Measurements from ENCODE around the gene THSD4.

The THSD4 gene

DNA sequence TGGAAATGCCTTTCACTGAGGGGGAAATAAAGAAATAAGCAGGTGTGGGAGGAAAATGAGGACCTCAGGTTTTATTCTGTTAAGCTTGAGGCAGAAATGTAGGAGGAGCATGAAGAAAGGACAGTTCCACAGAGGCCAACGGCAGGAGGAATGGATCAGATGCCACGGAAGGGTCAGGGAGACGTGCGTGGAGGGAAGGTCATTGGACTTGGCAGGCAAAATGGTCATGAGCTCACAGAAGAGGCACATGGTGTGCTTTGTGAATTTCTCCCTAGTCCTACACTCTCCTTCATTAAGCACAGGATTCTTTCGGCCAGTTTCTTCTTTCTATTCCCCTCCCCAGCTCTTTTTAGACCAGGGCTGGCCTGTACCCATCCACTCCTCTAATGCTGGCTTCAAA lies 32.5 kb upstream of the THSD4 start:
- no peak overlapping the region for H2AFZ ChIP-seq (ENCODE audit: low read length)
- no peak overlapping the region for H3K4me3 ChIP-seq (ENCODE audit: low read length, poor library complexity, severe bottlenecking)
- H3K4me2 ChIP-seq (ENCODE audit: low read depth, low read length, poor library complexity, severe bottlenecking), result no peak overlapping the region
- no peaks in the 10 kb centered on the region for H3K9me2 ChIP-seq (replicated peaks; ENCODE audit: low read depth, low read length)
- H3K27me3 ChIP-seq (ENCODE audit: insufficient read depth, low read length, poor library complexity, severe bottlenecking), result no peaks in the 10 kb centered on the region
- H3K4me1 ChIP-seq (ENCODE audit: insufficient read depth, low read length, poor library complexity, severe bottlenecking), result peaks cover 42% of the 10 kb centered on the region
- H3K9ac ChIP-seq (ENCODE audit: low read depth, low read length, poor library complexity, severe bottlenecking), result no peak overlapping the region
- H3F3A ChIP-seq (ENCODE audit: low read depth), result no peaks in the 10 kb centered on the region; the same call in 1 of the 2 replicates
- H3K9me3 ChIP-seq (ENCODE audit: insufficient read depth, low read depth, low read length), result no peaks in the 10 kb centered on the region
- no peaks in the 10 kb centered on the region for H3K36me3 ChIP-seq (ENCODE audit: insufficient read depth, low read length)
- H3K79me2 ChIP-seq (ENCODE audit: insufficient read depth, low read length), result no peaks in the 10 kb centered on the region
- H4K20me1 ChIP-seq (ENCODE audit: insufficient read depth, low read length, poor library complexity, severe bottlenecking), result no peaks in the 10 kb centered on the region
- TF ChIP-seq, protein P1, sequence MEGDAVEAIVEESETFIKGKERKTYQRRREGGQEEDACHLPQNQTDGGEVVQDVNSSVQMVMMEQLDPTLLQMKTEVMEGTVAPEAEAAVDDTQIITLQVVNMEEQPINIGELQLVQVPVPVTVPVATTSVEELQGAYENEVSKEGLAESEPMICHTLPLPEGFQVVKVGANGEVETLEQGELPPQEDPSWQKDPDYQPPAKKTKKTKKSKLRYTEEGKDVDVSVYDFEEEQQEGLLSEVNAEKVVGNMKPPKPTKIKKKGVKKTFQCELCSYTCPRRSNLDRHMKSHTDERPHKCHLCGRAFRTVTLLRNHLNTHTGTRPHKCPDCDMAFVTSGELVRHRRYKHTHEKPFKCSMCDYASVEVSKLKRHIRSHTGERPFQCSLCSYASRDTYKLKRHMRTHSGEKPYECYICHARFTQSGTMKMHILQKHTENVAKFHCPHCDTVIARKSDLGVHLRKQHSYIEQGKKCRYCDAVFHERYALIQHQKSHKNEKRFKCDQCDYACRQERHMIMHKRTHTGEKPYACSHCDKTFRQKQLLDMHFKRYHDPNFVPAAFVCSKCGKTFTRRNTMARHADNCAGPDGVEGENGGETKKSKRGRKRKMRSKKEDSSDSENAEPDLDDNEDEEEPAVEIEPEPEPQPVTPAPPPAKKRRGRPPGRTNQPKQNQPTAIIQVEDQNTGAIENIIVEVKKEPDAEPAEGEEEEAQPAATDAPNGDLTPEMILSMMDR (conservative IDR thresholded peaks at IDR 0.05; ENCODE audit: low read length), result no peak
- TF ChIP-seq EZH2phosphoT487 (IDR thresholded peaks at IDR 0.05; ENCODE audit: borderline replicate concordance), result no peak

DNA sequence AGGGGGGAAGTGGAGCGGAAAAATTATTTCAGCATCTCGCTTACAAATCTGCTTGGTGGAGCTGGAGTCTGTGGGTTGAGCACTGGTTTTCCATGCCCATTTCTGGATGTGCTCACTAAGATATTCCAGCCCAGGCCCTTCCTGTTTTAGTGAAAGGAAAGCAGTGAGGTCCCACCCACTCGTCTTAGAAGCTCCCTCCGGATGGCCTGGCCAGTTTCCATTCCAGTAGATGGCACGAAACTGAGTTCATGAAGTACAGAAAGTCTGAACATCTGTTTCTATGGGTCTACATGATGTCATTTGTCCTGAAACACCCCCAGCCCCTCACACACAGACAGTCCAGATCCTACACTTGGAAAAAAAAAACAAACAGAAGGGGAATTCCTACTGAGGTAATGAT lies 31.9 kb upstream of the THSD4 start:
- no peaks in the 10 kb centered on the region for H3K9me2 ChIP-seq (replicated peaks; ENCODE audit: low read depth, low read length)
- H3K9ac ChIP-seq (ENCODE audit: low read depth, low read length, poor library complexity, severe bottlenecking), result no peak overlapping the region
- no peak for TF ChIP-seq EZH2phosphoT487 (IDR thresholded peaks at IDR 0.05; ENCODE audit: borderline replicate concordance)
- TF ChIP-seq, protein P1 (conservative IDR thresholded peaks at IDR 0.05; ENCODE audit: low read length), result no peak
- no peaks in the 10 kb centered on the region for H4K20me1 ChIP-seq (ENCODE audit: insufficient read depth, low read length, poor library complexity, severe bottlenecking)
- H2AFZ ChIP-seq (ENCODE audit: low read length), result no peak overlapping the region
- H3K4me3 ChIP-seq (ENCODE audit: low read length, poor library complexity, severe bottlenecking), result no peak overlapping the region
- no peaks in the 10 kb centered on the region for H3K9me3 ChIP-seq (ENCODE audit: insufficient read depth, low read depth, low read length)
- no peaks in the 10 kb centered on the region; the same call in 1 of the 2 replicates for H3F3A ChIP-seq (ENCODE audit: low read depth)
- H3K79me2 ChIP-seq (ENCODE audit: insufficient read depth, low read length), result no peaks in the 10 kb centered on the region
- H3K27me3 ChIP-seq (ENCODE audit: insufficient read depth, low read length, poor library complexity, severe bottlenecking), result no peaks in the 10 kb centered on the region
- H3K4me2 ChIP-seq (ENCODE audit: low read depth, low read length, poor library complexity, severe bottlenecking), result no peak overlapping the region
- H3K4me1 ChIP-seq (ENCODE audit: insufficient read depth, low read length, poor library complexity, severe bottlenecking), result peaks cover 37% of the 10 kb centered on the region
- H3K36me3 ChIP-seq (ENCODE audit: insufficient read depth, low read length), result no peaks in the 10 kb centered on the region

DNA sequence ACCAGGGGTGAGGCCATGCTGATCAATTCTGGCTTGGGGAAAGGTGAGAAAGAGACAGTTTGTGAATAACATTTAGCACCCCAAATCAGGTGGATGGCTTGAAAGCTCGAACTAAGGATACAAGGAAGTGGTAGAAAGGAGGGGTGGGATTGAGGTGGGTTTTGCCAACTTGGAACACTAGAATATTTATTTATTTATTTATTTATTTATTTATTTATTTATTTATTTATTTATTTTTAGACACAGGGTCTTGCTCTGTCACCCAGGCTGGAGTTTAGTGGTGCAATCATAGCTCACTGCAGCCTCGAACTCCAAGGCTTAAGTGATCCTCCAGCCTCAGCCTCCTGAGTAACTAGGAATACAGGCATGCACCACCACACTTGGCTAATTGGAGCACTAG lies 31.0 kb upstream of the THSD4 start:
- H3K4me2 ChIP-seq (ENCODE audit: low read depth, low read length, poor library complexity, severe bottlenecking), result no peak overlapping the region
- H3F3A ChIP-seq (ENCODE audit: low read depth), result no peaks in the 10 kb centered on the region; the same call in 1 of the 2 replicates
- no peak overlapping the region for H3K4me3 ChIP-seq (ENCODE audit: low read length, poor library complexity, severe bottlenecking)
- no peak overlapping the region for H2AFZ ChIP-seq (ENCODE audit: low read length)
- no peaks in the 10 kb centered on the region for H4K20me1 ChIP-seq (ENCODE audit: insufficient read depth, low read length, poor library complexity, severe bottlenecking)
- no peaks in the 10 kb centered on the region for H3K79me2 ChIP-seq (ENCODE audit: insufficient read depth, low read length)
- H3K27me3 ChIP-seq (ENCODE audit: insufficient read depth, low read length, poor library complexity, severe bottlenecking), result no peaks in the 10 kb centered on the region
- H3K4me1 ChIP-seq (ENCODE audit: insufficient read depth, low read length, poor library complexity, severe bottlenecking), result peaks cover 28% of the 10 kb centered on the region
- H3K9me3 ChIP-seq (ENCODE audit: insufficient read depth, low read depth, low read length), result no peaks in the 10 kb centered on the region
- H3K9ac ChIP-seq (ENCODE audit: low read depth, low read length, poor library complexity, severe bottlenecking), result no peak overlapping the region
- no peak for TF ChIP-seq EZH2phosphoT487 (IDR thresholded peaks at IDR 0.05; ENCODE audit: borderline replicate concordance)
- TF ChIP-seq, protein P1 (conservative IDR thresholded peaks at IDR 0.05; ENCODE audit: low read length), result no peak
- no peaks in the 10 kb centered on the region for H3K9me2 ChIP-seq (replicated peaks; ENCODE audit: low read depth, low read length)
- no peaks in the 10 kb centered on the region for H3K36me3 ChIP-seq (ENCODE audit: insufficient read depth, low read length)

Measured in Loucy (cell line).